ENCODE measurements around the gene CEP70.

DNA sequence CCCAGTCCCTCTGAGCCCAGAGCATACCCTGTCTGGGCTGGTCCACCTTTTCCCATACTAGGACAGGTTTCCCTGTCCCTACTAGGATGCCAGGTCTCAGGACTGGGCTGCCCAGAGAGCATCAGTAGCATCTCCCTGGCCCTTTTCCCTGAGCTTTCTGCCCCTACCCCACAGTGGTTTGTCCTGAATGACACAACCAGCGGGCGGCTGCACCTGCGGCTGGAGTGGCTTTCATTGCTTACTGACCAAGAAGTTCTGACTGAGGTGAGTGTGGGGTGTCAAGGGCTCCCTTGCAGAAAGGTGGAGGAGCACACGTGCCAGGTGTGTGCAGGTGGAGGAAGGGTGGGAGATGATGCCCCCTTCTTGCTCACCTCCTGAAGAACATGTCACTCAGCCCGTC is 126.1 kb downstream of the CEP70 start:
- TF ChIP-seq CTCF (IDR thresholded peaks at IDR 0.05) (no peak), POLR2A (IDR thresholded peaks at IDR 0.05) (no peak), EP300 (IDR thresholded peaks at IDR 0.05) (no peak)
